ENCODE measurements around the gene MT1M.
A peak's percentile ranks its signal among the peaks of the same experiment; 100 is the strongest.

Gene MT1M

DNA sequence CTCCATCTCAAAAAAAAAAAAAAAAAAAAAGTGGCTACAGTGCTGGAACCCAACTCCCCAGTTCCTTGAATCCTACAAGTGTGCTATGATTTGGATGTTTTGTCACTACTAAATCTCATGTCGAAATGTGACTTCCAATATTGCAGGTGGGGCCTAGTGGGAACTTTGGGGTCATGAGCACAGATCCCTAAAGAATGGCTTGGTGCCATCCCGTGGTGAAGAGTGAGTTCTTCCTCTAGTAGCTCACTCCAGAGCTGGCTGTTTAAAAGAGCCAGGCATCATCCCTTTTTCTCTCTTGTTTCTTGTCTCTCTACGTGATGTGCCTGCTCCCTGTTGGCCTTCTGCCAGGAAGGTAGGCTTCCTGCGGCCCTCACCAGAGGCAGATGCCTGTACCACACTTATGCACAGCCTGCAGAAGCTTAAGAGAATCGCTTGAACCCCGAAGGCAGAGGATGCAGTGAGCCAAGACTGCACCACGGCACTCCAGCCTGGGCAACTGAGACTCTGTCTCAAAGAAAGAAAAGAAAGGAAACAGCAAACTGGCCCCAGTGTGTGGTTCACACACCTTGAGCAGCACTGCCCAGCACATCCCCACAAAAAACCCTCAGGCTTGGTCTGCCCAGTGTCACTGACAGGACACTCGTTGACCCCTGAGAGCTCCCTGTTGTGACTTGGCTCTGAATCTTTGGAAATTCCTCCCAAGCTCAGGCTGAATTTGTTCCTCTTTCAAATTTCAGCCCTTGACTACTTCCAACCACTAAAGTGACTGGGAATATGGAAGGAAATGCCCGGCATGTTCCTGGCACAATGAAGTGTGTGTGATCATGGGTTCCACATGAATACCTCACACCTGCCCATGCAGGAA, 3.7 kb upstream of the MT1M start:
- Histone ChIP-seq H3K27me3 (replicated peaks; ENCODE audit: control insufficient read depth, insufficient read depth, low read length, poor library complexity, severe bottlenecking) (peaks cover 29% of the 10 kb centered on the region), H3K36me3 (ENCODE audit: control insufficient read depth, insufficient read depth, low read length) (no peaks in the 10 kb centered on the region), H3K4me3 (ENCODE audit: insufficient read depth, low read depth, low read length, poor library complexity, severe bottlenecking) (no peak overlapping the region), H3K4me1 (ENCODE audit: control insufficient read depth, insufficient read depth, low read length, poor library complexity, severe bottlenecking) (peaks cover 16% of the 10 kb centered on the region), H3K9me3 (ENCODE audit: control insufficient read depth, low read length) (no peaks in the 10 kb centered on the region), H3K27ac (ENCODE audit: insufficient read depth, low read length, poor library complexity, severe bottlenecking) (no peak overlapping the region)
- DNase-seq: no peak

DNA sequence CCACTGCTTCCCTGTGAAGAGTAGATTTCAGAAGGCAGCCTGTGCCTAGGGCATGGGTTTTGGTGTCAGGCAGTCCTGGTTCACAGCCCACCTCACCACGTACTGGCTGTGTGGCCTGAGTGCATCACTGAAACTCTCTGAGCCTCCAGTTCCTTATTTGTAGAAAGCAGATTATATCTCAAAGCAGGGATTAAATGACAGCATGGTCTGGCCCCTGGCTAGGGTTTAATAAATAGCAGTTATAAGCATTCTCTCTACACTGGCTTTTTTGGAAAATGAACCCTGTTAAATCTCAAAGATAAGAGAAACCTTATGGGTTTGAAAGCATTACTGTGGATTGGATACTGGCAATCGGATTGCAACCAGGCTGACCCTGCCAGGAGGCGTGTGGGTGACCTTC, 2.9 kb upstream of the MT1M start:
- no peak overlapping the region for H3K27ac ChIP-seq (ENCODE audit: insufficient read depth, low read length, poor library complexity, severe bottlenecking)
- no peaks in the 10 kb centered on the region for H3K36me3 ChIP-seq (ENCODE audit: control insufficient read depth, insufficient read depth, low read length)
- H3K4me1 ChIP-seq (ENCODE audit: control insufficient read depth, insufficient read depth, low read length, poor library complexity, severe bottlenecking): peaks cover 16% of the 10 kb centered on the region
- DNase-seq: no peak
- H3K27me3 ChIP-seq (replicated peaks; ENCODE audit: control insufficient read depth, insufficient read depth, low read length, poor library complexity, severe bottlenecking): peaks cover 37% of the 10 kb centered on the region
- H3K4me3 ChIP-seq (ENCODE audit: insufficient read depth, low read depth, low read length, poor library complexity, severe bottlenecking): no peak overlapping the region
- H3K9me3 ChIP-seq (ENCODE audit: control insufficient read depth, low read length): no peaks in the 10 kb centered on the region

DNA sequence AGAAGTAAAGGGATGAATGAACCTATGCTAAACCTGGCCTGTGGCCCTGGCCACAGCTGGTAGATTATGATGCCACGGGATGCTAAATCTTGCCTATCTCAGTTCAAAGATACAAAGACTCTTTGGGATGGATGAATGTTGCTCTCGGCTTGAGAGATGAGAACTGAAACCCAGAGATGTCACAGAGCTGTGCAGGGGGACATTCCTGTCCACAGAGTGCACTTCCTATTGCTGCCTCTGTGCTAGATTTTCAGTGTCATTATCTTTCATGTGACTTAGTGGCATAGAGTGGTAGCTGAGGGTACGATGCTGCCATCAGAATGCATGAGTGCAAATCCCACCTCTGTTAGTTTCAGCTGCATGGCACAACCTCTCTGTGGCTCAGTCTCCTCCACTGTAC, 2.3 kb upstream of the MT1M start:
- no peak overlapping the region for H3K27ac ChIP-seq (ENCODE audit: insufficient read depth, low read length, poor library complexity, severe bottlenecking)
- peaks cover 43% of the 10 kb centered on the region for H3K27me3 ChIP-seq (replicated peaks; ENCODE audit: control insufficient read depth, insufficient read depth, low read length, poor library complexity, severe bottlenecking)
- DNase-seq: no peak
- no peak overlapping the region for H3K4me3 ChIP-seq (ENCODE audit: insufficient read depth, low read depth, low read length, poor library complexity, severe bottlenecking)
- no peaks in the 10 kb centered on the region for H3K9me3 ChIP-seq (ENCODE audit: control insufficient read depth, low read length)
- peaks cover 21% of the 10 kb centered on the region for H3K4me1 ChIP-seq (ENCODE audit: control insufficient read depth, insufficient read depth, low read length, poor library complexity, severe bottlenecking)
- H3K36me3 ChIP-seq (ENCODE audit: control insufficient read depth, insufficient read depth, low read length): no peaks in the 10 kb centered on the region

DNA sequence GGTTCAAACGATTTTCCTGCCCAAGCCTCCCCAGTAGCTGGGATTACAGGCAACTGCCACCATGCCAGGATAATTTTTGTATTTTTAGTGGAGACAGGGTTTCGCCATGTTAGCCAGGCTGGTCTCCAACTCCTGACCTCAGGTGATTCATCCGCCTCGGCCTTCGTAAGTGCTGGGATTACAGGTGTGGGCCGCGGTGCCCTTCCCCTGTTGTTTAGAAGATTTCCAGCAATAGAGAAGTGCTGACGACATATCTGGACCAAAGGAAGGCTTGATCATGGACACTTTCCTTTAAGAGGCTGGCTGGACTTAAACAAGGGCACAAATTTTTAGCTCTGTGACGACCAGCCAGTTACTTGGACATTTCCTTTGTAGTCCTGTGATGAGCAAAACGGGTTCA, 1.3 kb upstream of the MT1M start:
- Histone ChIP-seq H3K27ac (ENCODE audit: insufficient read depth, low read length, poor library complexity, severe bottlenecking) (no peak overlapping the region), H3K4me1 (ENCODE audit: control insufficient read depth, insufficient read depth, low read length, poor library complexity, severe bottlenecking) (peaks cover 20% of the 10 kb centered on the region), H3K9me3 (ENCODE audit: control insufficient read depth, low read length) (no peaks in the 10 kb centered on the region), H3K4me3 (ENCODE audit: insufficient read depth, low read depth, low read length, poor library complexity, severe bottlenecking) (no peak overlapping the region), H3K27me3 (replicated peaks; ENCODE audit: control insufficient read depth, insufficient read depth, low read length, poor library complexity, severe bottlenecking) (peaks cover 54% of the 10 kb centered on the region), H3K36me3 (ENCODE audit: control insufficient read depth, insufficient read depth, low read length) (no peaks in the 10 kb centered on the region)
- DNase-seq: no peak

DNA sequence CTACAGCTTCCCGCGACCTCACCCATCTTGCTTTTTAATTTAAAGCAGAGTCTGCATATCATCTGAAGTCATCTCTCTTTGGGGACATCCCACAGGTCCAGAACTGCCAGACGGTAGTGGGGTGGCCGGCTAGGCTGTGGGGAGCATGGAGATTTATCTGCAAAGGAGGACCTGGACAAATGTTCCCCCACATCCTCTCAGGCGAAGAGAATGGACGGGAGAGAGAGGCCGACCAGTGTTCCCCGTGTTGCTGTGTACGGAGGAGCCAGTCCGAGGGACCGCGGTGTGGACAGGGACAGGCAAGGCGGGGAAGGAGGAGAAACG, 665 bp upstream of the MT1M start:
- no peaks in the 10 kb centered on the region for H3K36me3 ChIP-seq (ENCODE audit: control insufficient read depth, insufficient read depth, low read length)
- H3K4me1 ChIP-seq (ENCODE audit: control insufficient read depth, insufficient read depth, low read length, poor library complexity, severe bottlenecking): peaks cover 20% of the 10 kb centered on the region
- H3K4me3 ChIP-seq (ENCODE audit: insufficient read depth, low read depth, low read length, poor library complexity, severe bottlenecking): peak overlapping the region; percentile 29
- peaks cover 58% of the 10 kb centered on the region for H3K27me3 ChIP-seq (replicated peaks; ENCODE audit: control insufficient read depth, insufficient read depth, low read length, poor library complexity, severe bottlenecking)
- DNase-seq: no peak
- no peak overlapping the region for H3K27ac ChIP-seq (ENCODE audit: insufficient read depth, low read length, poor library complexity, severe bottlenecking)
- no peaks in the 10 kb centered on the region for H3K9me3 ChIP-seq (ENCODE audit: control insufficient read depth, low read length)

DNA sequence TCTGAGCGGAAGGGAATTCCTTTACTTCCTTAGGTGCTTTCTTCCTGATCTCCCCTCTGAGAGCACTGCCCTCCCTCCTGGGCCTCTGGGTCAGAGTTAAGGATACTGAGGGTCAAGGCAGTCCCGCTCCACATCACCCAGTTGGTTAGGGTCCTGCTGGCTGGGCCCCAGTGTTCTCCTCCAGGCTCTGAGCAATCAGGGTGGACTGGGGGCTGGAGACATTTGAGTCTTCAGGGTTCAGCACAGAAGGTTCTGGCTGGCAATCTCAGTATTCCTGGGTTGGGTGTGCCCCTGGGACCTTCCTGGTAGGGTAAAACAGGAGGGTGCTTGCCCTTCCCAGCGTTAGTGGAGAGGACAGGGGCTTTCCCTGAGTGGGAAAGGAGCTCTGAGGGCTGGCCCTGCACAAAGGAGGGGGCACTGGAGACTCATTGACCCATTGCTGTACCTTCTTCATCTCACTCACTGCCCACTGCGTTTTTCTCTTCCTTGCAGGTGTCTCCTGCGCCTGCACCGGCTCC, 448 bp downstream of the MT1M start:
- peaks cover 23% of the 10 kb centered on the region for H3K4me1 ChIP-seq (ENCODE audit: control insufficient read depth, insufficient read depth, low read length, poor library complexity, severe bottlenecking)
- peaks cover 62% of the 10 kb centered on the region for H3K27me3 ChIP-seq (replicated peaks; ENCODE audit: control insufficient read depth, insufficient read depth, low read length, poor library complexity, severe bottlenecking)
- no peak overlapping the region for H3K4me3 ChIP-seq (ENCODE audit: insufficient read depth, low read depth, low read length, poor library complexity, severe bottlenecking)

DNA sequence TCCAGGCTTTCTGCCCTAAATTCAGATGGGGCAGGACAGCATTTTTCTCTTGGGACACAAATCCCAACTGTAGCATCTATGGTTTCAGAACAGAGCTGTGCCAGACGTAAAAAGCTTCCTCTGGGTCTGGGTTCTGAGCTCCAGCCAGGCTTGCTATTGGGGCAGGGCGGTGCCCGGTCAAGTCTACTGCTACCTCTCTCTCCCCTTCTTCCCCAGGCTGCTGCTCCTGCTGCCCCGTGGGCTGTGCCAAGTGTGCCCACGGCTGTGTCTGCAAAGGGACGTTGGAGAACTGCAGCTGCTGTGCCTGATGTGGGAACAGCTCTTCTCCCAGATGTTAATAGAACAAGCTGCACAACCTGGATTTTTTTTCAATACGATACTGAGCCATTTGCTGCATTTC, 1.1 kb downstream of the MT1M start:
- Histone ChIP-seq H3K9me3 (ENCODE audit: control insufficient read depth, low read length) (no peaks in the 10 kb centered on the region), H3K36me3 (ENCODE audit: control insufficient read depth, insufficient read depth, low read length) (no peaks in the 10 kb centered on the region), H3K4me3 (ENCODE audit: insufficient read depth, low read depth, low read length, poor library complexity, severe bottlenecking) (no peak overlapping the region), H3K27ac (ENCODE audit: insufficient read depth, low read length, poor library complexity, severe bottlenecking) (no peak overlapping the region), H3K27me3 (replicated peaks; ENCODE audit: control insufficient read depth, insufficient read depth, low read length, poor library complexity, severe bottlenecking) (peaks cover 69% of the 10 kb centered on the region), H3K4me1 (ENCODE audit: control insufficient read depth, insufficient read depth, low read length, poor library complexity, severe bottlenecking) (peaks cover 28% of the 10 kb centered on the region)
- DNase-seq: no peak

More for the DNA sequence above, 448 bp downstream of the MT1M start:
- Histone ChIP-seq H3K27ac (ENCODE audit: insufficient read depth, low read length, poor library complexity, severe bottlenecking) (no peak overlapping the region), H3K9me3 (ENCODE audit: control insufficient read depth, low read length) (no peaks in the 10 kb centered on the region), H3K36me3 (ENCODE audit: control insufficient read depth, insufficient read depth, low read length) (no peaks in the 10 kb centered on the region)
- DNase-seq: no peak

DNA sequence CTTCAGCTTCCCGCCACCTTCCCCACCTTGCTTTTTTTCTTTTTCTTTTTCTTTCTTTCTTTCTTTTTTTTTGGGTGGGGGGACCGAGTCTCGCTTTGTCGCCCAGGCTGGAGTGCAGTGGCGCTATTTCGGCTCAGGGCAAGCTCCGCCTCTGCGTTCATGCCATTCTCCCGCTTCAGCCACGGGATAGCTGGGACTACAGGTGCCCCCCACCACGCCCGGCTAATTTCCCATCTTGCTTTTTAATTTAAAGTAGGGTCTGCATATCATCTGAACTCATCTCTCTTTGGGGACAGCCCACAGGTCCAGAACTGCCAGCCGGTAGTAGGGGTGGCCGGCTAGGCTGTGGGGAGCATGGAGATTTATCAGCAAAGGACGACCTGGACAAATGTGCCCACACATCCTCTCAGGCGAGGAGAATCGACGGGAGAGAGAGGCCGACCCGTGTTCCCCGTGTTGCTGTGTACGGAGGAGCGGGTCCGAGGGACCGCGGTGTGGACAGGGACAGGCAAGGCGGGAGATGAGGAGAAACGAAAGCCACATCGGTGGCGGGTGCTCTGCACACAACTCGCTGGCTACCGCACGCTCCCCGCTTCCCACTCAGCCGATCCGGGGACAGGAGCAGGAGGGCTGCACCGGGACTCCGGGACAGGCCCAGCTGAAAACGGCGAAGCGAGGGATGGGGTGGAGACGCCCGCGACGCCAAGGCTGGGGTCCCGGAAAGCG, 2.4 kb downstream of the MT1M start:
- Histone ChIP-seq H3K27ac (ENCODE audit: insufficient read depth, low read length, poor library complexity, severe bottlenecking) (no peak overlapping the region), H3K9me3 (ENCODE audit: control insufficient read depth, low read length) (no peaks in the 10 kb centered on the region), H3K4me1 (ENCODE audit: control insufficient read depth, insufficient read depth, low read length, poor library complexity, severe bottlenecking) (peaks cover 28% of the 10 kb centered on the region), H3K27me3 (replicated peaks; ENCODE audit: control insufficient read depth, insufficient read depth, low read length, poor library complexity, severe bottlenecking) (peaks cover 74% of the 10 kb centered on the region), H3K36me3 (ENCODE audit: control insufficient read depth, insufficient read depth, low read length) (no peaks in the 10 kb centered on the region), H3K4me3 (ENCODE audit: insufficient read depth, low read depth, low read length, poor library complexity, severe bottlenecking) (no peak overlapping the region)
- DNase-seq: no peak

DNA sequence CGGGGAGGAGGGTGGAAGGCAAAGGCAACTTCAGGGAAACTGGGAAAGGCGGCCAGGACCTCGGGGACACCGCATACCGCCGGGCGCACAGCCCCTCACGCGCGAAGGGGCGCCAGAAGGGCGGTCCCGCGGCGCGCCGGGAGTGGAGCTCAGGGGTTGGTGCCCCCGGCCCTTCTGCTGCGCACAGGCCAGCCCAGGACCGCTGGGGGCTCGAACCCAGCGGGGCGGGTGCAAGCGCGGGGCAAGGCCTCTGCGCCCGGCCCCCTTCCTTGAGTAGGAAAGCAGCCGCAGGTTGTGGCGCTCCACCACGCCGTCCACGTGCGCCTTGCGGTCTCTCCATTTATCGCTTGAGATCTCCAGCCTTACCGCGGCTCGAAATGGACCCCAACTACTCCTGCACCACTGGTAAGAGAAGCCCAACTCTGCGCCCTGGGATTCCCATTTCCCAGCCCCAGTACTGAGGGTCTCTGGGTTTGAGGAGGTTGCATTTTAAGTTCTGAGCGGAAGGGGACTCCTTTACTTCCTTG, 3.0 kb downstream of the MT1M start:
- DNase-seq: no peak
- peaks cover 73% of the 10 kb centered on the region for H3K27me3 ChIP-seq (replicated peaks; ENCODE audit: control insufficient read depth, insufficient read depth, low read length, poor library complexity, severe bottlenecking)
- H3K36me3 ChIP-seq (ENCODE audit: control insufficient read depth, insufficient read depth, low read length): no peaks in the 10 kb centered on the region
- H3K4me3 ChIP-seq (ENCODE audit: insufficient read depth, low read depth, low read length, poor library complexity, severe bottlenecking): no peak overlapping the region
- no peak overlapping the region for H3K27ac ChIP-seq (ENCODE audit: insufficient read depth, low read length, poor library complexity, severe bottlenecking)
- no peaks in the 10 kb centered on the region for H3K9me3 ChIP-seq (ENCODE audit: control insufficient read depth, low read length)
- H3K4me1 ChIP-seq (ENCODE audit: control insufficient read depth, insufficient read depth, low read length, poor library complexity, severe bottlenecking): peaks cover 28% of the 10 kb centered on the region

All from effector memory CD4-positive, alpha-beta T cell (primary cell).